HG02870 (cell line): ENCODE data around the gene MED22.
"Not testable (repeated sequence)": the region's sequence is repeated elsewhere in the genome, so short reads cannot be mapped to it uniquely, and the experiment has no call there.

Experiments used
- ATAC-seq: cut with Tn5 transposase; IDR thresholded peaks from one replicate; pipeline ENCODE4 v1.9.1; 2021; ENCODE audit warnings: mild to moderate bottlenecking, moderate library complexity; ENCODE audit not compliant: unreplicated experiment

The MED22 gene

GRCh38 chr9:133347985-133348717 is at the start of gene MED22, which contains the start of gene RPL7A:
MED22 (minus strand) TSS chr9:133348131; CDS start chr9:133346662, 1,469 bp downstream.
RPL7A (plus strand) TSS chr9:133348218; CDS start chr9:133348244, 26 bp downstream.
- ATAC-seq: peak; percentile 51

GRCh38 chr9:133397370-133397769 is 49.4 kb upstream of the MED22 start:
- ATAC-seq: no peak

GRCh38 chr9:133396952-133397351 is 49.0 kb upstream of the MED22 start:
- no peak for ATAC-seq

DNA sequence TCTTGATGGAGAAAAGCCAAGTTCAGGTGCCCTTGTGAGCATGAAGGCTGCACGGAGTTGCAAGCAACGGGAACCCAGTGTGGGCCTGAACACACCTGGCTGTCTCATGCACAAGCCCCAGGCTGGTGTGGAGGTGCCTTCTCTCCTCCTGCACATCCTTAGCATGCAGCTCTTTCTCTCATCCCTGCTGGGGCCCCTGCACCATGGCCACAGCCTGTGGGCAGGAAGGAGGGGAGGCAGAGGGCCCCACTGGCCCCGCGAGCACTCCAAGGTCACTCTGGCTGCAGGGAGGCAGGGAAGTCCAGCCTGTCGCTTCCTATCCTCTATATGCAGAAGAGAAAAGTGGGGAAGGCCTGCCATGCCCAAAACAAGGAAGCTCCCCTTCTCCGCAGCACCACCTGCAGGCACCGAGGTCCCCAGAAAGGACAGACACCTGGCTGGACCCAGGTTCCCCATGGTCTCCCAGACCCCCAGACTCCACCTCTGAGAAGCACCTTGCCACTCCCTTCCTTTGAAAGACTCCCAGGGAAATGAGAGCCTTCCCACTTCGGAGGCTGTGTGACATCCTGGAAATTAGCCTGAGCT is 46.8 kb upstream of the MED22 start:
- ATAC-seq: no peak

DNA sequence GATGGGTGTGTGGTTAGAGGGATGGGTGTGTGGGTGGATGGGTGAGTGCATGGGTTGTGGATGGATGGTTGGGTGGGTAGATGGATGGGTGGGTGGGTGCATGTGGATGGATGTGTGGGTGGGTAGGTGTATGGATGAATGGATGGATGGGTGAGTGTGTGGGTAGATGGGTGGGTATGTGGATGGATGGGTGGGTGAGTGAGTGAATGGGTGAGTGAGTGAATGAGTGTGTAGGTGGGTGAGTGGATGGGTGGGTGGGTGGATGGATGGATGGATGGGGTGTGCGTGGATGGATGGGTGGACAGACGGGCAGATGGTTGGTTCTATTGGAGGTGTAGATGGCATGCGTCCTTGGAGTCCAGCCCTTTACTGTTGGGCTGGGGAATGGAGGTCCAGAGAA is 45.5 kb upstream of the MED22 start:
- ATAC-seq: no peak

DNA sequence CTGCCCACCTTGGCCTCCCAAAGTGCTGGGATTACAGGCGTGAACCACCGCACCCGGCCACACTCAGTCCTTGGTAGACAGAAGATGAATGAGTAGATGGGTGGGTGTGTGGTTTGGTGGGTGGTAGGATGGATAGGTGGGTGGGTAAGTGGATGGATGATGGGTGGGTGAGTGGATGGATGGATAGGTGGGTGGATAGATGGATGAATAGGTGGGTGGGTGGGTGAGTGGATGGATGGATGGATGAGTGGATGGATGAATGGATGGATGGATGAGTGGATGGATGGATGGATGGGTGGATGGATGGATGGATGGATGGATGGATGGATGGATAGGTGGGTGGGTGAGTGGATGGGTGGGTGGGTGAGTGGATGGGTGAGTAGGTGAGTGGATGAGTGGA is 44.4 kb upstream of the MED22 start:
- ATAC-seq: not testable (repeated sequence)

DNA sequence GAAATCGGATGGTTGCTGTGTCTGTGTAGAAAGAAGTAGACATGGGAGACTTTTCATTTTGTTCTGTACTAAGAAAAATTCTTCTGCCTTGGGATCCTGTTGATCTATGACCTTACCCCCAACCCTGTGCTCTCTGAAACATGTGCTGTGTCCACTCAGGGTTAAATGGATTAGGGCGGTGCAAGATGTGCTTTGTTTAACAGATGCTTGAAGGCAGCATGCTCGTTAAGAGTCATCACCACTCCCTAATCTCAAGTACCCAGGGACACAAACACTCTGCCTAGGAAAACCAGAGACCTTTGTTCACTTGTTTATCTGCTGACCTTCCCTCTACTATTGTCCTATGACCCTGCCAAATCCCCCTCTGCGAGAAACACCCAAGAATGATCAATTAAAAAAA is 43.5 kb upstream of the MED22 start:
- not testable (repeated sequence) for ATAC-seq

GRCh38 chr9:133390713-133391112 is 42.8 kb upstream of the MED22 start:
- no peak for ATAC-seq

DNA sequence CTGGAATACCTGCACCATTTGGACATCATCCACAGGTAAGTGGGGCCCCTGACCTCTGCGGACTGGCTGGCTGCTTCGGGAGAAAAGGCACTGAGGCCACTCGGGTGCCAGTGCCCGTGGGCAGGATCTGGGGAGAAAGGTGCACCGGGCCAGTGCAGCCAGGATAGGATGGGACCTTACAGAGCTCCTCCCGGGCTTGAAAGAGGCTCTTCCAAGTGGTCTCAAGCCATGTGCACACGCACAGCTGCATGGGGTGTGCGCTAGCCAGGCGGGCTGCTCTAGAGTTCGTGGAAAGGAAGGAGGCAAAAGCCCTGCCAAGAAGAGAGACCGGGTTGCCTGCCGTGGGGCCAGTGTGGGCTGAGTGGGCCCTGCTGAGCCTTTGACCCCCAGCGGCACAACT is 41.6 kb upstream of the MED22 start:
- no peak for ATAC-seq

GRCh38 chr9:133389025-133389557 is 41.2 kb upstream of the MED22 start:
- ATAC-seq: no peak

- ATAC-seq: no peak
These were observed 39.7 kb upstream of the MED22 start for GRCh38 chr9:133387680-133388079.

- ATAC-seq: no peak
These were observed 38.4 kb upstream of the MED22 start for GRCh38 chr9:133386338-133386737.

- ATAC-seq: no peak
These were observed 37.5 kb upstream of the MED22 start for GRCh38 chr9:133385452-133385851.

DNA sequence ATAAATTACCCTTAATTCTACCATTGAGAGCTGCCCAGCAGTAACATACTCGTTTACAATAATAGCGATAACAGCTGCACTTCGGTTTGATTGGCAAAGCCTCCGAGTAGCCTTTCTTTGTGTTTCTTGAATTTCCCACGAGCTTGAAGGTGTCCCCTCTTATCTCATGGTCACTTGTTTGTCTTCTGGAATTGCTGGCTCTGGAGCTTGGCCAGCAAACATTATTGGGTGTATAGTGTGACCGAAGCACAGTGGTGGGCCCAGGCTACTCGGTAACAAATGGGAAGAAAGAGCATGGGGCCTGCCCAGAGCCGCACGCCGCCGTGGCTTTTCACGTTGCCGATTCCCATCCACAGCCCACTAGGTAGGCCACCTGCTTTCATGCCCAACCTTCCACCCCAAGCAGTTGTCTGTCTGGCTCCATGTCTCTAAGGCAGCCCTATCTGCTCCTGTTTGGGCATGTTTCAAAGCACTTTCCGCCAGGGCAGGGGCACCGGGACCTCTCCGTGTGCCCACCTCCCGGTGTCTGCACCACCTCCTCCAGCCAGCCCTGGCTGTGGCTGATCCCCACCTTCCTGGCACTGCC is 36.9 kb upstream of the MED22 start:
- no peak for ATAC-seq

DNA sequence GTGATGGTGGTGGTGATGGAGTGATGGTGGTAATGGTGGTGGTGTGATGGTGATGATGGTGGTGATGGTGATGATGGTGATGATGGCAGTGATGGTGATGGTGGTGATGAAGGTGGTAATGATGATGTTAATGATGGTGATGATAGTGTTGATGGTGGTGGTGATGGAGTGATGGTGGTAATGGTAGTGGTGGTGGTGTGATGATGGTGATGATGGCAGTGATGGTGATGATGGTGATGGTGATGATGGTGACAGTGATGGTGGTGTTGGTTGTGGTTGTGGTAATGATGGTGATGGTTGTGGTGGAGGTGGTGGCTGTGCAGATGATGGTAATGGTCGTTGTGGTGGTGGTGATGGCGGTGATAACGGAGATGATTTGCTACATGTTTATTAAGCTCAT is 35.5 kb upstream of the MED22 start:
- ATAC-seq: no peak

DNA sequence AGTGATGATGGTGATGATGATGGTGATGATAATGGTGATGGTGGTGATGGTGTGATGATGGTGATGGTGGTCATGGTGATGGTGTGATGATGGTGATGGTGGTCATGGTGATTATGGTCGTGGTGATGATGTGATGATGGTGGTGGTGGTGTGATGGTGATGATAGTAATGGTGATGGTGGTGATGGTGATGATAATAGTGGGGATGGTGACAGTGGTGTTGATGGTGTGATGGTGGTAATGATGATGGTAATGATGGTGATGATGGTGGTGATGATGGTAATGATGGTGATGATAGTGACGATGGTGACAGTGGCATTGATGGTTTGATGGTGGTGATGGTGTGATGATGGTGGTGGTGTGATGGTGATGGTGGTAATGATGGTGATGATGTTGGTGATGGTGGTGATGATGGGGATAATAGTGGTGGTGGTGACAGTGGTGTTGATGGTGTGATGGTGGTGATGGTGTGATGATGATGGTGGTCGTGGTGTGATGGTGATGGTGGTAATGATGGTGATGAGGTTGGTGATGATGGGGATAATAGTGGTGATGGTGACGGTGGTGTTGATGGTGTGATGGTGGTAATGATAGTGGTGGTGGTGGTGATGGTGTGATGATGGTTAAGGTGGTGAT is 34.7 kb upstream of the MED22 start:
- no peak for ATAC-seq

DNA sequence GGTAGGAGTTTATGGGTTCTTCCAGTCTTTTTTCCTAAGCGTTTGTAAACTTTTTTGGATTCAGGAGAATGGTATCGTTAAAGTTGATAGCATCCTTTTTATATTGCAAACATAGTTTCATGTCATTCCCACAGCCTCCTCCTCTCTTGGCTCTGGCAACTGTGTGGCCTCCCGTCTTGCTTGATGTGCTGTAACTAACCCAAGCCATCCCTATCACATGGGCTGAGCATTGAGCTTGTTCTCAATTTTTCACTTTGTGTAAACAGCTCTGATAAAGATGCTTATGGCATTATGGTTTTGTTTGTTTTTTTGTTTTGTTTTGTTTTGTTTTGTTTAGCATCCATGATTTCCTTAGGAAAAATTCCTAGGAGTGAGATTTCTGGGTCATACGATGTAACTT is 32.8 kb upstream of the MED22 start:
- no peak for ATAC-seq

DNA sequence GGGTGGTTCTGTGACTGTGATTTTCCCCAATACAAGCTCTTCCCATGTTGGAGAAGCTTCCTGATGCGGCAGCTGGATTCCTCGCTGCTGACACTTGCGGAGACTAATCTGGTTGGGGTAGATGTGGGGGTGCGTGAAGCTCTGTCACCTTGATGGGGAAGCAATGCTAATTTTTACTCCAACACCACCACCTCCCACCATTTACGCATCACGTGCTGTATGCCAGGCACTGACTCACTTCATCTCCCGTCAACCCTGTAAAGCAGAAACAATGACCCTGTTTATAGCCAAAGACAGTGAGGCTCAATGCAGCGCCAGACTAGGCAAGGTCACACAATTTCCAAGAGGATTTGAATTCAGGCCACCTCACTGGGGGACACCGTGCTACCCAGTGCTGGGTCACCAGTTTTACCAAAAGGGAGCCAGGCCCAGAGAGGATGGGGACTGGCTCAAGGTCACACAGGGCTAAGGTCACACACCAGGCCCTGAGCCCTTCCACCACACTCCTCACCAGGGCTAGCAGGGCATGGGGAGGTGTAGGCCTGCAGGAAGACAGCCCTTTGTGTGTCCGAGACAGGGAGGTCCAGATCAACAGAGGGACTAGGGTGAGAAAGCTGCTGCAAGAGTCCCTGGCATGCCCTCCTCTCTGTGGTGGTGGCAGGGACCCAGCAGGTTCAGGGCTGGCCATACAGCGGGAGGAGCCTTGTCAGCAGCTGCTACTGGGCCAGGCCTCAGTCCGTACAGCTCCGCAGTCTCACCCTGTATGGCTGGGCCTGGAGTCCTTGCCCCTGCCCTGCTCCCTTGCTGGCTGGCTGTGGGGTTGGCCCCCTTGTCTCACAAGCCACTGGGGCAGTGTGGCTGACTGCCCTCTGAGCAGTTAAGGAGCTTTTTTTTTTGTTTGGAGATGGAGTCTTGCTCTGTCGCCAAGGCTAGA is 31.5 kb upstream of the MED22 start:
- ATAC-seq: no peak

DNA sequence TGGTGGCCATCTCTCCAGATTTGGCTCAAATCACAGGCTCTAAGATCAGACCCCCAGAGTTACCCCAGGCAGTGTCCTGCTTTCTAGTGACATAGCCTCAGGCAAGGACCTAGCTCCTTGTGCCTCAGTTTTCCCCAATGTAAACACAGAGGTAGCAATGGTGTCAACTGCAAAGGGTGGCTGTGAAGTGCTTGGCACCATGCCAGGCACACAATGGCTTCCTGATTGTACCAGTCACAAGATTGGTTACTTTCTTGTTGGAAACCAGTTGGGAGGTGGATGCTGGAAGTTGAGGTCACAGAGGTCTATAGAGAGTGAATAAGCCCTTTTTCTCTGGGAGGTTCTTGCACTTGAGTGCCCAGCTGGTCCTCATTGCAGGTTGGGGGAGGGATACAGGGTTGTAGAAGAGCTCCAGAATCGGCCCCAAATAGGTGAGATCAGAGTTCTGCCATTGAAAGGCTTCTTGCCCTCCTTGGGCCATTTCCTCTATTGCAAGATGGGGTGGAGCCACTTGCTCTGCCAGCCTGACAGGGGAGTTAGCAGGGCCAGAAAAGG is 30.6 kb upstream of the MED22 start:
- ATAC-seq: no peak

- ATAC-seq: no peak
These were observed 29.8 kb upstream of the MED22 start for GRCh38 chr9:133377721-133378216.
